AG09319 (cell line): Measurements from ENCODE around the gene JARID2.

ENCODE experiments used
- DNase-seq: peaks from one replicate; pipeline ENCODE4 v3.0.0-alpha.2; 2010; ENCODE audit warnings: low read depth; ENCODE audit errors: extremely low read depth
- TF ChIP-seq, protein P1 (sequence below): IDR thresholded peaks from 2 replicates; pipeline ENCODE4 v1.5.1; 2011; ENCODE audit warnings: low read depth, mild to moderate bottlenecking, inconsistent platforms, low read length, moderate library complexity

Gene JARID2

DNA sequence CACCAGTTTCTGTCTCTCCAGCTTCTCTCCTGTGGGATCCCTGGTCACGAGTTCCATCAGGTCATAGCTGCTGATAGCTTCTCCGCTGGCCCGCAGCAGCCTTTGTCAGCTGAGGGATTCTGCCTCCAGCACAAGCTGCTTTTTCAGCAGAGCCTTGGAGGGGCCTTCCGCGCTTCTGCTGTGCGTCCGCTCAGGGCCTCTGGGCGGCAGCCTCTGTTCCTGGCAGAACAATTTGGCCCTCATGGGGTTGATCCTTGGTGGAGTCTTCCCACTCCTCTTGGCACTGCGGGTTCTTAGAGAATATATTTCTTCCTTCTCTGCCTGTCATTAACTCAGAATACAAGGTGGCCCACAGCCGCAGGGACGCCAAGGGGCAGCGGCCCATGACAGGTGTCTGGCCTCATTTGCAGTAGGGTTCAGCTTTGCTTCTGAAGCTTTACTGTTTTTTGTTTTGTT lies 258.2 kb downstream of the JARID2 start:
- TF ChIP-seq, protein P1, sequence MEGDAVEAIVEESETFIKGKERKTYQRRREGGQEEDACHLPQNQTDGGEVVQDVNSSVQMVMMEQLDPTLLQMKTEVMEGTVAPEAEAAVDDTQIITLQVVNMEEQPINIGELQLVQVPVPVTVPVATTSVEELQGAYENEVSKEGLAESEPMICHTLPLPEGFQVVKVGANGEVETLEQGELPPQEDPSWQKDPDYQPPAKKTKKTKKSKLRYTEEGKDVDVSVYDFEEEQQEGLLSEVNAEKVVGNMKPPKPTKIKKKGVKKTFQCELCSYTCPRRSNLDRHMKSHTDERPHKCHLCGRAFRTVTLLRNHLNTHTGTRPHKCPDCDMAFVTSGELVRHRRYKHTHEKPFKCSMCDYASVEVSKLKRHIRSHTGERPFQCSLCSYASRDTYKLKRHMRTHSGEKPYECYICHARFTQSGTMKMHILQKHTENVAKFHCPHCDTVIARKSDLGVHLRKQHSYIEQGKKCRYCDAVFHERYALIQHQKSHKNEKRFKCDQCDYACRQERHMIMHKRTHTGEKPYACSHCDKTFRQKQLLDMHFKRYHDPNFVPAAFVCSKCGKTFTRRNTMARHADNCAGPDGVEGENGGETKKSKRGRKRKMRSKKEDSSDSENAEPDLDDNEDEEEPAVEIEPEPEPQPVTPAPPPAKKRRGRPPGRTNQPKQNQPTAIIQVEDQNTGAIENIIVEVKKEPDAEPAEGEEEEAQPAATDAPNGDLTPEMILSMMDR: no peak; the same call in none of the 2 replicates
- DNase-seq: no peak

DNA sequence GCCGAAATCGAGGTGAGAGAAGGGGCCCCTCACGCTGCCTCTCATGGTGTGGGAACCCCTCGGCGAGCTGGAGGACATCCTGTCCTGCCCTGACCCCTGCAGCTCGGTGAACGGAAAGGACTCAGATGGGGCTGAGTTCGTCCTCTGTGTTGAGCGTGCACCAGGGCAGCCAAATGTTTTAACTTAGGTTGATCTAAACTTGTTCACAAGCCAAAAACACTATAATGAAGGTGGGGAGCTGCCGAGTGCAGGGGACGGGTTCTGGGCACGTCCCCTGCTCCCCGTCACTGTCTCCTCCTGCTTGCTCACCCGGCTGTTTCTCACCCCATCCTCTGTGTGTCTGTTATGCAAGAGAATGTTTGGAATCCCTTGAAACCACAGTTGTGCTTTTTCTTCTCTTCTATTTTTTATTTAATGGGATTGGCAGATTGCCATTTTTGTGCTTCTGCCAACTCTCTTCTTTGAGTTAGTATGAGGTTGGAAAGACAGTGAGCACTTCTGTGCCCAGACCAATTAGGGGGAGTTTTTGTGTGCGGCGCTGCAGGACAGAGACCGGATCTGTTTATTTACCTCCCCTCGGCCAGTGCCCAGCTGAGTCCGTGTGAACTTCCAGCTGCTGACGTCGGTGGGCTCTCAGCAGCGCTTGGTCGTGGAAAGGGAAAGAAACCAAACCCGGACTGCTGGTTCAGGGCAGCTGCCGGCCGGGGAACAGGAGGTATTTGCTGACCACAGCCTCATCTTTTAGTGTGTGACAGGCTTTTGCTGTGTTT lies 258.9 kb downstream of the JARID2 start:
- DNase-seq: peak; percentile 92
- TF ChIP-seq, protein P1: peak; percentile 10

DNA sequence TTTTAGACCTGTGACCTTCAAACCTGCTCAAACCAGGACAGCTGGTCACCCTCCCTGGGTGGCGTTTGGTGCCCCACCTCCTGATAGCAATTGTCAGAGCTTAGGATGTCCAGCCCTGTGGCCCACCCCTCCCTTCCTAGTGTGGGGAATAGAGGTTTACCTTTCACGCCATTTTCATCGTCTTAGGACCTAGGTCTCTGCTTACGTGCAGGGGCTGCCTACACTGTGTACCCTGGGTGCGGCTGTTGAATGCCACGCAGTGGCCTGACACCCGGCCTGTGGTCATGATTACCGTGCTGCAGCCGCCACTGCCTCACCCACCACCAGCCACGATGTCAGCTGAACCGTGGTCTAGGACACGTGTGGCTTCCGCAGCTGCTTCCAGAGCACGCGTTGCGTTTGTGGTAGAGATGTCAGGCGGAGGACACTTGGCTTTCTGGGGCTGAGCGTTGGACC lies 259.6 kb downstream of the JARID2 start:
- DNase-seq: no peak
- TF ChIP-seq, protein P1: no peak

DNA sequence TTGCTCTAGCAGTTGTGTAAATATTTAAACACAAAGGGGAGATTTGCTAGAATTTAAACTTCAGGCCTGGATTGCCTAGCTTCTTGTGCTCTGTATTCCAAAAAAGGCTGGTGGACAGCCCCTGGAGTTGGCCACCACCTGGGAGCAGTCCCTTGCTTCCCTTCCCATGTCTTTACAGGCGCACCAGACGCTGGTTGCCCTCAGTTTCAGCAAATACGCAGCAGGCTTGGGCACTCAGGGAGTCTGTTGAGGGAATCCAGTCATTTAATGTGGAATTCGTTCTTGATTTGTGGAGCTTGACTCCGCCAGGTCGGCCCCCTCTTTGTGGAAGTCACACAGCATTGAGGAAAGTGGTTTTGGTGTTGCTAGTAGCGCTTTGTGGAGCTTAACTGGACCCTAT lies 260.2 kb downstream of the JARID2 start:
- no peak for DNase-seq
- TF ChIP-seq, protein P1: no peak

DNA sequence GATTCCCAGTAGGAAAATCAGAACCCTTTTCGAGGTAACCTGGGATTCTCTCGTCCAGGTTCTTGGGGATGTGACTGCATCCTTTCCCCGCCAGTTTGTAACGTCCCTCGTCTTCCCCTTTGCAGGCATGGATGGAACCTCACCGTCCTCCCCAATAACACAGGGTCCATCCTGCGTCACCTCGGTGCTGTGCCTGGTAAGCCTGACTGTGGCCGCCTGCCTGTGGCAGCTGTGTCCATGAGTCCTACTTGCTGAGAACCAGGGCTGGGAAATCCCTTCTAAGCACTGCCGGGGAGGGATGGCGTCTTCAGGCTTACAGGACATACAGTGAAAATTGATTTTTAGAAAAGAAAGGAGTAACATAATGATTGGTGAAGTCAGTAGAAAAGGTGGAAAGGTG lies 261.4 kb downstream of the JARID2 start:
- TF ChIP-seq, protein P1: no peak
- no peak for DNase-seq

DNA sequence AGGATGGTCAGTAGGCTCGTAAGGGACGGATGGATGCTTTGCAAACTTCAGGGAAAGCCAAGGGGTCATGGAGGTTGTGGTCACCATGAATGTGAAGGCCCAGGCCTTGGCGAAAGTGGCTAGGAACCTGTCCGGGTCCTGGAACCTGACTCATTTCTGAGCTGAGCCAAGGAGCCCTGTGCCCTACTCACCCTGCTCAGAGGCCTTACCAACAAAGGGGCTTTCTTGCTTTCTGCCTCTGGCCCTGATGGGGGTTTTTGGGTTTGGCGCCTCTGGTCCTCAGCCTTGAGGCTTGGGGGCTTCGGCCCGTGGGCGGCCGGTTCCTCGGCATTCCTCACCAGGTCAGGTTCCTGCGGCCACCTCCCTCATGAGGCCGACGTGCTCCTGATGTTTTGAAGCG lies 261.9 kb downstream of the JARID2 start:
- no peak for DNase-seq
- TF ChIP-seq, protein P1: no peak

DNA sequence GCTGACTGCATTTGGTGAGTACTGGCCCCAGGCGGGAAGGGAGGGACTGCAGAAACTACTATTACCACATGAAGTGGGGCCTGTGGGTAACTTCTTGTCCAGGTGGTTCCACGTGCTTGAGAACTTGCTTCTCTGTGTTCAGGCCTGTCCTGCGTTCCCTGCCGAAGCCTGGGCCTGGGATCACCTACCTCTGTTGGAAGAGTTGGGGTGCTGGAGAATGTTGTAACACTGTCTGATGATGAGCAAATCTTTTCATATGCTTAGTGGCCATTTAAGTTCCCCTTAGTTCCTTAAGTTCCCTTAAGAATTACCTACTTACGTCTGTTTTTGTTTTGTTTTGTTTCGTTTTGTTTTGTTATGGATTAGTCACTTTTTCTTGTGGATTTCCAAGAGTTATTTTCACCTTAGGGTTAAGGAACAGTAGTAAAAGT lies 262.6 kb downstream of the JARID2 start:
- TF ChIP-seq, protein P1: no peak
- DNase-seq: no peak
